Vagina (tissue), 2 donors: ENCODE measurements around the gene CORO1A. TPM values are rescaled to one million over a fixed set of nuclear protein-coding genes. Genes with fewer than 3 reads are reported as not detected.
A peak's percentile ranks its signal among the peaks of the same experiment; 100 is the strongest.

ENCODE experiments used
- DNase-seq, 2 donors: peaks; one replicate each; pipeline ENCODE4 v3.0.0-alpha.2; 2017; ENCODE audit errors: extremely low spot score in 2 of 2
- H3K27ac ChIP-seq: fragments of 200-600 bp; sonication (generic); one replicate; pipeline ENCODE4 v1.5.1; 2019
- H3K27me3 ChIP-seq: fragments of 200-600 bp; sonication (generic); one replicate; pipeline ENCODE4 v1.5.1; 2019
- H3K36me3 ChIP-seq, 2 donors: fragments of 200-600 bp; sonication (generic); one replicate each; pipeline ENCODE4 v1.5.1; 2017 to 2019
- H3K4me1 ChIP-seq: fragments of 200-600 bp; sonication (generic); one replicate; pipeline ENCODE4 v1.5.1; 2019
- H3K4me3 ChIP-seq, 2 donors: fragments of 200-600 bp; sonication (generic); 1 replicate in 1 of 2; 2 replicates in 1 of 2; pipeline ENCODE4 v1.5.1; 2016 to 2019
- H3K9me3 ChIP-seq: fragments of 200-600 bp; sonication (generic); one replicate; pipeline ENCODE4 v1.5.1; 2019
- CTCF ChIP-seq, 3 experiments: fragments of 450-650 bp in 2 of 3; fragments of 200-600 bp in 1 of 3; sonication (generic) in 1 of 3; IDR thresholded peaks; one replicate each; pipeline ENCODE4 v1.5.1; 2017 to 2019; ENCODE audit warnings: antibody characterized with exemption in 3 of 3, mild to moderate bottlenecking in 2 of 3, moderate library complexity in 2 of 3
- POLR2A ChIP-seq, 2 donors: fragments of 450-650 bp; IDR thresholded peaks; one replicate each; pipeline ENCODE4 v1.6.1; 2017; ENCODE audit warnings: antibody characterized with exemption in 2 of 2, mild to moderate bottlenecking in 2 of 2, moderate library complexity in 2 of 2
- POLR2AphosphoS5 ChIP-seq, 2 donors: sonication (generic); formaldehyde crosslinking; IDR thresholded peaks; one replicate each; pipeline ENCODE4 v1.9.0; 2017; ENCODE audit warnings: antibody characterized with exemption in 2 of 2, mild to moderate bottlenecking in 2 of 2, low read depth in 1 of 2; ENCODE audit not compliant: insufficient read depth in 1 of 2
- intact Hi-C: fragments of 100-400 bp; cut with DNase I; formaldehyde crosslinking; loops from one replicate; pipeline ENCODE4 v1.15.1; 2023
- total RNA-seq: library from RNA; depleted of rRNA; stranded (reverse); fragments of >200 nt; gene quantifications from one replicate; pipeline ENCODE4 v1.2.3, GENCODE V29; 2016

The CORO1A gene
- total RNA-seq, 1 donor from 2014 or later = 51.1 TPM

- no peaks in the 10 kb centered on the region for H3K27me3 ChIP-seq
- H3K27ac ChIP-seq = no peak overlapping the region
- peak in 1 of 2 donors; percentile 87 for DNase-seq
- intact Hi-C loops = no loop called here
- peak in 1 of 2 donors; percentile 8 for TF ChIP-seq POLR2AphosphoS5 (IDR thresholded peaks at IDR 0.05; ENCODE audit: insufficient read depth in 1 of 2, low read depth in 1 of 2)
- no peak for TF ChIP-seq POLR2A (IDR thresholded peaks at IDR 0.05)
- no peaks in the 10 kb centered on the region for H3K36me3 ChIP-seq
- peaks cover 15% of the 10 kb centered on the region for H3K4me1 ChIP-seq
- peak overlapping the region; percentile 51 to 68 for H3K4me3 ChIP-seq
- H3K9me3 ChIP-seq = no peaks in the 10 kb centered on the region
These were observed 891 bp downstream of the CORO1A start for GRCh38 chr16:30184096-30184890.

GRCh38 chr16:30184891-30185682 is 1.7 kb downstream of the CORO1A start:
- no peak for DNase-seq
- Histone ChIP-seq H3K27me3 (no peaks in the 10 kb centered on the region), H3K36me3 (no peaks in the 10 kb centered on the region), H3K4me1 (peaks cover 15% of the 10 kb centered on the region), H3K9me3 (no peaks in the 10 kb centered on the region), H3K4me3 (peak overlapping the region in 1 of 2 donors; percentile 51), H3K27ac (no peak overlapping the region)
- intact Hi-C loops = no loop called here
- TF ChIP-seq CTCF (IDR thresholded peaks at IDR 0.05) (no peak), POLR2AphosphoS5 (IDR thresholded peaks at IDR 0.05; ENCODE audit: insufficient read depth in 1 of 2, low read depth in 1 of 2) (no peak), POLR2A (IDR thresholded peaks at IDR 0.05) (no peak)

DNA sequence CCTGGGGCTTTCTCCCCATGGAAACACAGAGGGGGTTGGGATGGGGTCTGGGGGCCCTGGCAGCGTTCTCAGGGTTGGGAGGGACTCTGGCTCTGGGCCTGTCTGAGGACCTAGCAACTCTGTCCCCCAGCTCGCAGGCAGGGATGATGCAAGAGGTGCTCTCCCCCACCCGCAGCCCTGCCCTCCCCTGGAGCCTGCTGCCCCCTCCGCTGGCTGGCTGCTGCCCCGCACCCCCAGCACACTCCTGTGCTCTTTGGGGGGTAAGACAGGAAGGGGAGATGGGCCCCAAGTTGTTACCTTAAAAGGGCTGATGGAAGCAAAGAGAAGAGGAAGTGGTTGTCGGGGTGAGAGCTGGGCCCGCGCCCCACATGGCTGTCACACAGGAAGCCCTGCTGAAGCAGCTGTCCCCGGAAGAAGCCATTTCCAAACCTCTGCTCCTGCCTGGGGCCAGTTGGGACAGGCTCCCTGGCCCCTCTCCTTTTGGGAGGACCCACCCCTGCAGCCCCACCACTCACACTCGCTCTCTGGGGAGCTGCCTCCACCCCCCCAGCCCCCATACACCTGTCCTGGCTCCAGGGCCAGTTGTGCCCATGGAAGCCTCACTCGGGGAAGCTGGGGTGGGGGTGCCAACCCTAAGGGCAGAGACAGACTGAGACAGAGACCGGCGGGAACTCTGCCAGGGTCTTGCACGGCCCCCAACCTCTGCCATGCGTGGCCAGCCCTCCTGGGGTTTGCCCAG is 2.5 kb downstream of the CORO1A start:
- DNase-seq = no peak
- H3K27me3 ChIP-seq = no peaks in the 10 kb centered on the region
- intact Hi-C loops = no loop called here
- H3K27ac ChIP-seq = no peak overlapping the region
- TF ChIP-seq CTCF (IDR thresholded peaks at IDR 0.05) = no peak
- TF ChIP-seq POLR2AphosphoS5 (IDR thresholded peaks at IDR 0.05; ENCODE audit: insufficient read depth in 1 of 2, low read depth in 1 of 2) = peak in 1 of 2 donors; percentile 39
- H3K4me3 ChIP-seq = peak overlapping the region in 1 of 2 donors; percentile 51
- no peaks in the 10 kb centered on the region for H3K36me3 ChIP-seq
- H3K9me3 ChIP-seq = no peaks in the 10 kb centered on the region
- peaks cover 15% of the 10 kb centered on the region for H3K4me1 ChIP-seq

- H3K36me3 ChIP-seq = no peaks in the 10 kb centered on the region
These were observed 3.0 kb downstream of the CORO1A start for GRCh38 chr16:30186444-30186781.

More at GRCh38 chr16:30186444-30186781, 3.0 kb downstream of the CORO1A start:
- H3K9me3 ChIP-seq = no peaks in the 10 kb centered on the region
- intact Hi-C loops = no loop called here
- peaks cover 15% of the 10 kb centered on the region for H3K4me1 ChIP-seq
- no peaks in the 10 kb centered on the region for H3K27me3 ChIP-seq
- peak overlapping the region in 1 of 2 donors; percentile 10 for H3K4me3 ChIP-seq
- no peak for DNase-seq
- no peak overlapping the region for H3K27ac ChIP-seq
- TF ChIP-seq CTCF (IDR thresholded peaks at IDR 0.05) (no peak), POLR2A (IDR thresholded peaks at IDR 0.05) (no peak)
